ENCODE data around the gene AMN1.
A peak's percentile ranks its signal among the peaks of the same experiment; 100 is the strongest.
"Not testable (repeated sequence)": the region's sequence is repeated elsewhere in the genome, so short reads cannot be mapped to it uniquely, and the experiment has no call there.

The AMN1 gene

GRCh38 chr12:31672521-31672920 is 56.3 kb downstream of the AMN1 start:
- DNase-seq = no peak

- DNase-seq = not testable (repeated sequence)
Observed at GRCh38 chr12:31669582-31669981, 59.2 kb downstream of the AMN1 start.

GRCh38 chr12:31669020-31669419 is 59.8 kb downstream of the AMN1 start:
- no peak for DNase-seq

- no peak for DNase-seq
Observed at GRCh38 chr12:31664038-31664437, 64.8 kb downstream of the AMN1 start.

- no peak for DNase-seq
Observed at GRCh38 chr12:31663576-31663975, 65.2 kb downstream of the AMN1 start.

- DNase-seq = no peak
Observed at GRCh38 chr12:31662176-31662849, 66.5 kb downstream of the AMN1 start.

GRCh38 chr12:31659087-31659942 is 69.5 kb downstream of the AMN1 start, which contains the start of gene ETFBKMT:
TSS of gene ETFBKMT (plus strand) at chr12:31659688. CDS start at chr12:31661954, 2,266 bp downstream.
- peak; percentile 91 to 94 for DNase-seq

GRCh38 chr12:31658471-31659086 is 70.2 kb downstream of the AMN1 start:
- no peak for DNase-seq

- DNase-seq = no peak
Observed at GRCh38 chr12:31655792-31656191, 73.0 kb downstream of the AMN1 start.

GRCh38 chr12:31655208-31655607 is 73.6 kb downstream of the AMN1 start:
- no peak for DNase-seq

GRCh38 chr12:31651893-31652521 is 76.8 kb downstream of the AMN1 start:
- no peak for DNase-seq

GRCh38 chr12:31650918-31651317 is 77.9 kb downstream of the AMN1 start:
- no peak for DNase-seq

- DNase-seq = no peak
Observed at GRCh38 chr12:31647086-31647491, 81.7 kb downstream of the AMN1 start.

- DNase-seq = no peak
Observed at GRCh38 chr12:31645924-31646323, 82.9 kb downstream of the AMN1 start.

GRCh38 chr12:31644536-31644935 is 84.3 kb downstream of the AMN1 start:
- no peak for DNase-seq

GRCh38 chr12:31641509-31642090 is 87.2 kb downstream of the AMN1 start:
- no peak for DNase-seq

- DNase-seq = no peak
Observed at GRCh38 chr12:31634620-31635019, 94.2 kb downstream of the AMN1 start.

- DNase-seq = no peak
Observed at GRCh38 chr12:31633464-31633863, 95.4 kb downstream of the AMN1 start.

GRCh38 chr12:31631809-31632208 is 97.0 kb downstream of the AMN1 start:
- DNase-seq = no peak

GRCh38 chr12:31631023-31631724 is 97.6 kb downstream of the AMN1 start:
- DNase-seq = no peak

- DNase-seq = no peak
Observed at GRCh38 chr12:31629756-31630732, 98.8 kb downstream of the AMN1 start.
